AG10803 (cell line): ENCODE measurements around the gene AGBL1.
A peak's percentile ranks its signal among the peaks of the same experiment; 100 is the strongest.

ENCODE experiments used
- DNase-seq: peaks from one replicate; pipeline ENCODE4 v3.0.0; 2010; ENCODE audit warnings: low read depth
- H3K4me3 ChIP-seq: 2 replicates; pipeline ENCODE4 v1.5.1; 2011; ENCODE audit warnings: mild to moderate bottlenecking, low read length, control low read depth
- TF ChIP-seq, protein P1 (sequence below): conservative IDR thresholded peaks from 2 replicates; pipeline ENCODE4 v1.5.1; 2011; ENCODE audit warnings: mild to moderate bottlenecking, low read length, control low read depth, inconsistent platforms

Gene AGBL1

GRCh38 chr15:86312486-86312885 is 232.8 kb downstream of the AGBL1 start:
- TF ChIP-seq, protein P1, sequence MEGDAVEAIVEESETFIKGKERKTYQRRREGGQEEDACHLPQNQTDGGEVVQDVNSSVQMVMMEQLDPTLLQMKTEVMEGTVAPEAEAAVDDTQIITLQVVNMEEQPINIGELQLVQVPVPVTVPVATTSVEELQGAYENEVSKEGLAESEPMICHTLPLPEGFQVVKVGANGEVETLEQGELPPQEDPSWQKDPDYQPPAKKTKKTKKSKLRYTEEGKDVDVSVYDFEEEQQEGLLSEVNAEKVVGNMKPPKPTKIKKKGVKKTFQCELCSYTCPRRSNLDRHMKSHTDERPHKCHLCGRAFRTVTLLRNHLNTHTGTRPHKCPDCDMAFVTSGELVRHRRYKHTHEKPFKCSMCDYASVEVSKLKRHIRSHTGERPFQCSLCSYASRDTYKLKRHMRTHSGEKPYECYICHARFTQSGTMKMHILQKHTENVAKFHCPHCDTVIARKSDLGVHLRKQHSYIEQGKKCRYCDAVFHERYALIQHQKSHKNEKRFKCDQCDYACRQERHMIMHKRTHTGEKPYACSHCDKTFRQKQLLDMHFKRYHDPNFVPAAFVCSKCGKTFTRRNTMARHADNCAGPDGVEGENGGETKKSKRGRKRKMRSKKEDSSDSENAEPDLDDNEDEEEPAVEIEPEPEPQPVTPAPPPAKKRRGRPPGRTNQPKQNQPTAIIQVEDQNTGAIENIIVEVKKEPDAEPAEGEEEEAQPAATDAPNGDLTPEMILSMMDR: no peak
- DNase-seq: no peak
- no peak overlapping the region for H3K4me3 ChIP-seq

GRCh38 chr15:86316216-86316615 is 236.5 kb downstream of the AGBL1 start:
- no peak for DNase-seq

GRCh38 chr15:86316726-86317383 is 237.2 kb downstream of the AGBL1 start:
- peak; percentile 19 for DNase-seq
- H3K4me3 ChIP-seq: no peak overlapping the region
- TF ChIP-seq, protein P1: no peak

More at GRCh38 chr15:86316216-86316615, 236.5 kb downstream of the AGBL1 start:
- TF ChIP-seq, protein P1: no peak
- no peak overlapping the region for H3K4me3 ChIP-seq

GRCh38 chr15:86317384-86317740 is 237.7 kb downstream of the AGBL1 start:
- H3K4me3 ChIP-seq: no peak overlapping the region
- TF ChIP-seq, protein P1: no peak
- peak; percentile 59 for DNase-seq

DNA sequence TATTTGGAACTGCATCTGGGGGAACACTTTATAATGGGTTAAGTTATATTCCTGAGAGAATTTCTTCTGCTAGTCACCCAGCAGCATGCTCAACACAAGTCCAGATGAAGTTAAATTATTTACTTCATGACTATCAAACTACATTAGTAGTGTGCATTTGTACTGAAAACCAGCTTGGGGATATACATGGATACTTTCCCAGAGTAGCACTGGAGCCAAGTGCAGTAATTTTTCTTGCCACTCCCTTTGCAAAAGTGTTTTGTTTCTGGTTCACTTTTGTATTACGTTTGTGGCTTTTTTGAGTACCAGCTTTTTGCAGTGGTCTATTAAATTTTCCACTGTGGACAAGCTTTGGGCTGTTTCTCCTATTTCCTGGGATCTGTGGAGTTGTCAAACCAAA is 243.0 kb downstream of the AGBL1 start:
- TF ChIP-seq, protein P1: no peak
- DNase-seq: no peak
- no peak overlapping the region for H3K4me3 ChIP-seq

DNA sequence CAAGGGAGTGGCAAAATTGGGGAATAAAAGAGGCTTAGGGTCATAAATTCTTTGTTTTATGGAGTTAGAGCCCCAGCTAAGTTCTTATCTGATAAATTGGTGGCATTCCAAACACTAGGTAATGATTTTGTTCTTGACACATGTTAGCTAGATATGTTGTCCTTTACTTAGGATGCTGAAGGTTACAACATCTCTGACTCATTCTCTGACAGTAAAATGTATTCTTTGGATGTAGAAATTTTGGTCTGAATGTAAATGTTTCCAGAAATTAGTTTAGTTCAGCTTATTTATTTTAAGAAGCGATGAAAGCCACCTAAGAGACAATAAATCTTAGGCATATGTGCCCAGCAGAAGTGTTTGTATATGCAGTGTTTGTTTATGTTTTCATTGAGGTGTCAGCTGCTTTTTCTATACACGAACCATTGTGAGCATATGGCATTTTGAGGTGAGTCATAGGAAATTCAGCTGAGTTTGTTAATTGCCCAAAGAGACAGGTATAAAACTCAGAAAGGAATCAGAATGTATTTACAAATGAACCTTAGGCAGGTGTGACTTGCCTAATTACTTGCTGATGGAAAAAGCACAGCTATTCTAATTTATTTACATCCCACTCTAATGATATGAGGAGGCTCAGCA is 247.7 kb downstream of the AGBL1 start:
- no peak for DNase-seq
- TF ChIP-seq, protein P1: no peak
- no peak overlapping the region for H3K4me3 ChIP-seq

- H3K4me3 ChIP-seq: no peak overlapping the region
- TF ChIP-seq, protein P1: no peak
- DNase-seq: no peak
These were observed 249.0 kb downstream of the AGBL1 start for GRCh38 chr15:86328658-86329057.
